Measurements from ENCODE around the gene UHRF1. TPM values are rescaled to one million over a fixed set of nuclear protein-coding genes. Genes with fewer than 3 reads are reported as not detected.

UHRF1 gene
- total and polyA plus RNA-seq, 9 donors = 19.2 to 42.5 (median 33.0) TPM

GRCh38 chr19:4986056-4986455, 76.8 kb downstream of the UHRF1 start:
- no peaks in the 10 kb centered on the region for H3K9me3 ChIP-seq (replicated peaks; ENCODE audit: control insufficient read depth, low read depth, low read length)
- H3K27me3 ChIP-seq (ENCODE audit: control insufficient read depth, insufficient read depth, low read length) = no peaks in the 10 kb centered on the region
- 79% methylated on average over 17 of the region's 19 CpGs for WGBS (ENCODE audit: insufficient coverage)
- peaks cover 3% of the 10 kb centered on the region for H3K36me3 ChIP-seq (ENCODE audit: control insufficient read depth, insufficient read depth, low read length)
- DNase-seq = no peak
- H3K4me1 ChIP-seq (ENCODE audit: control insufficient read depth, insufficient read depth, low read length) = peaks cover 56% of the 10 kb centered on the region
- no peak overlapping the region for H3K27ac ChIP-seq (ENCODE audit: low read length)
- no peak overlapping the region for H3K4me3 ChIP-seq (ENCODE audit: low read length)

- peaks cover 52% of the 10 kb centered on the region for H3K4me1 ChIP-seq (ENCODE audit: control insufficient read depth, insufficient read depth, low read length)
- no peaks in the 10 kb centered on the region for H3K27me3 ChIP-seq (ENCODE audit: control insufficient read depth, insufficient read depth, low read length)
- WGBS (ENCODE audit: insufficient coverage) = 69% methylated on average over 18 of the region's 19 CpGs
- no peaks in the 10 kb centered on the region for H3K36me3 ChIP-seq (ENCODE audit: control insufficient read depth, insufficient read depth, low read length)
- no peak for DNase-seq
- no peak overlapping the region for H3K27ac ChIP-seq (ENCODE audit: low read length)
- H3K4me3 ChIP-seq (ENCODE audit: low read length) = no peak overlapping the region
- no peaks in the 10 kb centered on the region for H3K9me3 ChIP-seq (replicated peaks; ENCODE audit: control insufficient read depth, low read depth, low read length)
Measured at GRCh38 chr19:4986471-4986891, 77.2 kb downstream of the UHRF1 start.

DNA sequence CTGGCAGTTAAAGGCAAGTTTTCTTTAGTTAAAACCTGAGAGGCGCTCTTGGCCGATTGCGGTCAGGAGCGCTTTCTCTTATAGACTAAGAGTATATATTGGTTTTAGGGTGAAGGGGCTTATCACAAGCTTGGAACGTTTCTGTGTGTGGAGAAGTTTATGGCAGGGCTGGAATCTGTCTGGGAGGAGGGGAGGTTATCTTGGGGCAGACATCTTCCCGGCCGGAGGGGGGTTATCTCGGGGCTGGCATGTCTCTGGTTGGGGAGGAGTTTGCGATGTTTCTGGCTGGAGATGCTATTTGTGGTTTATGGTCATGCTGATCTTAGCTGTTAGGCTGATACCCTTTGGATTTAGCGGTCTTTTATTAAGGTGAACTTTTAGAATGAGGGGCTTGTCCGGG, 78.0 kb downstream of the UHRF1 start:
- H3K9me3 ChIP-seq (replicated peaks; ENCODE audit: control insufficient read depth, low read depth, low read length) = no peaks in the 10 kb centered on the region
- no peaks in the 10 kb centered on the region for H3K36me3 ChIP-seq (ENCODE audit: control insufficient read depth, insufficient read depth, low read length)
- H3K27ac ChIP-seq (ENCODE audit: low read length) = no peak overlapping the region
- no peaks in the 10 kb centered on the region for H3K27me3 ChIP-seq (ENCODE audit: control insufficient read depth, insufficient read depth, low read length)
- H3K4me3 ChIP-seq (ENCODE audit: low read length) = no peak overlapping the region
- WGBS (ENCODE audit: insufficient coverage) = 31% methylated on average over 11 of the region's 11 CpGs
- DNase-seq = no peak
- peaks cover 52% of the 10 kb centered on the region for H3K4me1 ChIP-seq (ENCODE audit: control insufficient read depth, insufficient read depth, low read length)

- peaks cover 3% of the 10 kb centered on the region for H3K9me3 ChIP-seq (replicated peaks; ENCODE audit: control insufficient read depth, low read depth, low read length)
- H3K4me3 ChIP-seq (ENCODE audit: low read length) = no peak overlapping the region
- no peaks in the 10 kb centered on the region for H3K27me3 ChIP-seq (ENCODE audit: control insufficient read depth, insufficient read depth, low read length)
- H3K36me3 ChIP-seq (ENCODE audit: control insufficient read depth, insufficient read depth, low read length) = no peaks in the 10 kb centered on the region
- no peak overlapping the region for H3K27ac ChIP-seq (ENCODE audit: low read length)
- no peak for DNase-seq
- H3K4me1 ChIP-seq (ENCODE audit: control insufficient read depth, insufficient read depth, low read length) = peaks cover 52% of the 10 kb centered on the region
- 66% methylated on average over 18 of the region's 24 CpGs for WGBS (ENCODE audit: insufficient coverage)
Measured at GRCh38 chr19:4987692-4988370, 78.5 kb downstream of the UHRF1 start.

- H3K36me3 ChIP-seq (ENCODE audit: control insufficient read depth, insufficient read depth, low read length) = no peaks in the 10 kb centered on the region
- H3K4me1 ChIP-seq (ENCODE audit: control insufficient read depth, insufficient read depth, low read length) = peaks cover 44% of the 10 kb centered on the region
- DNase-seq = no peak
- no peaks in the 10 kb centered on the region for H3K27me3 ChIP-seq (ENCODE audit: control insufficient read depth, insufficient read depth, low read length)
- no peak overlapping the region for H3K27ac ChIP-seq (ENCODE audit: low read length)
- 50% methylated on average over 9 of the region's 13 CpGs for WGBS (ENCODE audit: insufficient coverage)
- H3K9me3 ChIP-seq (replicated peaks; ENCODE audit: control insufficient read depth, low read depth, low read length) = peaks cover 3% of the 10 kb centered on the region
- H3K4me3 ChIP-seq (ENCODE audit: low read length) = no peak overlapping the region
Measured at GRCh38 chr19:4988770-4989251, 79.5 kb downstream of the UHRF1 start.

DNA sequence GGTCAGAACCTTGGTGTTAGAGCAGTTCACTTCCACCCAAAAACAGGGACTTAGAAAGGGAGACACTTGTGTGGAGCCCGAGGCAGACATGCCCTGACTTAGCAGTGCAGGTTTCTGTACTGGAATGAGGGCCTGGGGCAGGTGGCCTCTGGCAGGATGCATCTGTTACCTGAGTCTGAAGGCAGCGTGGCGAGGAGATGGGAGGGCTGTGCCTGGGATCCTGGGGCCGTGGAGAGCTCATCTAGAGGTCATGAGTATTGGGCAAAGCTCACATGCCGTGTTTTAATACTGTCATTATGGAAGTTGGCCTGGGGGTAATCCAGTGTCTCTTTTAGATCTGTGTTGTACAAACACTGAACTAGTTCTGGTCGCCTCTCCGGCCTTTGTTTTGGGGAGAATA, 81.0 kb downstream of the UHRF1 start:
- Histone ChIP-seq H3K27me3 (ENCODE audit: control insufficient read depth, insufficient read depth, low read length) (no peaks in the 10 kb centered on the region), H3K9me3 (replicated peaks; ENCODE audit: control insufficient read depth, low read depth, low read length) (peaks cover 3% of the 10 kb centered on the region), H3K36me3 (ENCODE audit: control insufficient read depth, insufficient read depth, low read length) (no peaks in the 10 kb centered on the region), H3K4me3 (ENCODE audit: low read length) (no peak overlapping the region), H3K27ac (ENCODE audit: low read length) (no peak overlapping the region), H3K4me1 (ENCODE audit: control insufficient read depth, insufficient read depth, low read length) (peaks cover 34% of the 10 kb centered on the region)
- 77% methylated on average over 5 of the region's 7 CpGs for WGBS (ENCODE audit: insufficient coverage)
- DNase-seq = no peak

DNA sequence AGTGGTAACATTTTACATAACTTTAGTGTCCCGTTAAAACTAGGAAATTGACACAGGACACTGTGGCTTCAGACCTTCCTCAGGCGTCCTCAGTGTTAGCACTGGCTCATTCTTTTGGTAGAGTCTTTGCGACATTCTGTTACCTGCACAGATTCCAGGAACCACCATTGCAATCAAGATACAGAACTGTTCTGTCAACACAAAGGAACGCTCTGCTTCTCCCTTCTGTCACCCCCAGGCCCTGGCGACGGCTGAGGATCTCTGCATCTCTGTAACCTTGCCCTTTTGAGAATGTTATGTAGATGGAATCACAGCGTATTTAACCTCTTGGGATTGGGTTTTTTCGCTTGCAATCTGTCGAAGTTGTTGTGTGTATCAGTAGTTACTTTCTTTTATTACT, 82.2 kb downstream of the UHRF1 start:
- Histone ChIP-seq H3K27me3 (ENCODE audit: control insufficient read depth, insufficient read depth, low read length) (no peaks in the 10 kb centered on the region), H3K4me3 (ENCODE audit: low read length) (no peak overlapping the region), H3K4me1 (ENCODE audit: control insufficient read depth, insufficient read depth, low read length) (peaks cover 21% of the 10 kb centered on the region), H3K36me3 (ENCODE audit: control insufficient read depth, insufficient read depth, low read length) (peaks cover 6% of the 10 kb centered on the region), H3K27ac (ENCODE audit: low read length) (no peak overlapping the region), H3K9me3 (replicated peaks; ENCODE audit: control insufficient read depth, low read depth, low read length) (peaks cover 3% of the 10 kb centered on the region)
- DNase-seq = no peak
- WGBS (ENCODE audit: insufficient coverage) = 100% methylated on average over 2 of the region's 9 CpGs

- 87% methylated on average over 5 of the region's 13 CpGs for WGBS (ENCODE audit: insufficient coverage)
- Histone ChIP-seq H3K36me3 (ENCODE audit: control insufficient read depth, insufficient read depth, low read length) (peaks cover 11% of the 10 kb centered on the region), H3K9me3 (replicated peaks; ENCODE audit: control insufficient read depth, low read depth, low read length) (peaks cover 3% of the 10 kb centered on the region), H3K4me3 (ENCODE audit: low read length) (no peak overlapping the region), H3K27ac (ENCODE audit: low read length) (no peak overlapping the region), H3K4me1 (ENCODE audit: control insufficient read depth, insufficient read depth, low read length) (peaks cover 18% of the 10 kb centered on the region), H3K27me3 (ENCODE audit: control insufficient read depth, insufficient read depth, low read length) (no peaks in the 10 kb centered on the region)
- no peak for DNase-seq
Measured at GRCh38 chr19:4991996-4992698, 82.8 kb downstream of the UHRF1 start.

- no peak overlapping the region for H3K4me3 ChIP-seq (ENCODE audit: low read length)
- no CpG with 5 or more reads among the region's 3 CpGs for WGBS (ENCODE audit: insufficient coverage)
- peaks cover 3% of the 10 kb centered on the region for H3K9me3 ChIP-seq (replicated peaks; ENCODE audit: control insufficient read depth, low read depth, low read length)
- no peak for DNase-seq
- peaks cover 4% of the 10 kb centered on the region for H3K4me1 ChIP-seq (ENCODE audit: control insufficient read depth, insufficient read depth, low read length)
- H3K27me3 ChIP-seq (ENCODE audit: control insufficient read depth, insufficient read depth, low read length) = no peaks in the 10 kb centered on the region
- H3K27ac ChIP-seq (ENCODE audit: low read length) = no peak overlapping the region
- peaks cover 22% of the 10 kb centered on the region for H3K36me3 ChIP-seq (ENCODE audit: control insufficient read depth, insufficient read depth, low read length)
Measured at GRCh38 chr19:4993683-4994082, 84.4 kb downstream of the UHRF1 start.

GRCh38 chr19:4996701-4997100, 87.4 kb downstream of the UHRF1 start:
- Histone ChIP-seq H3K36me3 (ENCODE audit: control insufficient read depth, insufficient read depth, low read length) (peaks cover 24% of the 10 kb centered on the region), H3K4me3 (ENCODE audit: low read length) (no peak overlapping the region), H3K27ac (ENCODE audit: low read length) (no peak overlapping the region), H3K9me3 (replicated peaks; ENCODE audit: control insufficient read depth, low read depth, low read length) (peaks cover 3% of the 10 kb centered on the region), H3K4me1 (ENCODE audit: control insufficient read depth, insufficient read depth, low read length) (no peaks in the 10 kb centered on the region), H3K27me3 (ENCODE audit: control insufficient read depth, insufficient read depth, low read length) (no peaks in the 10 kb centered on the region)
- WGBS (ENCODE audit: insufficient coverage) = 95% methylated on average over 3 of the region's 5 CpGs
- DNase-seq = no peak

Data from muscle of leg (tissue), 11 donors.